RWPE2 (cell line): ENCODE data around the gene WIPF2.

Experiments used
- ATAC-seq: fragments of 200-7000 bp; cut with Tn5 transposase; 3 replicates; pipeline ENCODE4 v1.9.1; 2021; ENCODE audit warnings: low read depth
- DNase-seq: peaks from one replicate; pipeline ENCODE4 v3.0.0-alpha.2; 2020; ENCODE audit warnings: low spot score
- H3K27ac ChIP-seq: fragments of 450-650 bp; 2 replicates; pipeline ENCODE4 v1.5.1; 2017; ENCODE audit warnings: mild to moderate bottlenecking; ENCODE audit not compliant: poor library complexity, severe bottlenecking
- H3K27me3 ChIP-seq: fragments of 250-450 bp; sonication (Bioruptor Pico); 2 replicates; pipeline ENCODE4 v1.5.1; 2021; ENCODE audit warnings: mild to moderate bottlenecking, moderate library complexity; ENCODE audit not compliant: insufficient read depth, poor library complexity, severe bottlenecking
- H3K36me3 ChIP-seq: fragments of 250-450 bp; sonication (Bioruptor Pico); 2 replicates; pipeline ENCODE4 v1.5.1; 2020; ENCODE audit warnings: low read depth, mild to moderate bottlenecking, moderate library complexity
- H3K4me1 ChIP-seq: fragments of 250-450 bp; sonication (Bioruptor Pico); 2 replicates; pipeline ENCODE4 v1.5.1; 2021; ENCODE audit warnings: mild to moderate bottlenecking, moderate library complexity; ENCODE audit not compliant: insufficient read depth, poor library complexity, severe bottlenecking
- H3K4me3 ChIP-seq: fragments of 250-450 bp; sonication (Bioruptor Pico); 2 replicates; pipeline ENCODE4 v1.5.1; 2021; ENCODE audit warnings: mild to moderate bottlenecking, moderate library complexity; ENCODE audit not compliant: severe bottlenecking
- H3K9me3 ChIP-seq: fragments of 250-450 bp; sonication (Bioruptor Pico); 2 replicates; pipeline ENCODE4 v1.5.1; 2021; ENCODE audit warnings: mild to moderate bottlenecking, moderate library complexity; ENCODE audit not compliant: severe bottlenecking
- TF ChIP-seq, protein P1 (sequence below): fragments of 450-650 bp; IDR thresholded peaks from one replicate; pipeline ENCODE4 v1.5.1; 2017; ENCODE audit warnings: mild to moderate bottlenecking, moderate library complexity; ENCODE audit not compliant: poor library complexity, severe bottlenecking

Gene WIPF2

DNA sequence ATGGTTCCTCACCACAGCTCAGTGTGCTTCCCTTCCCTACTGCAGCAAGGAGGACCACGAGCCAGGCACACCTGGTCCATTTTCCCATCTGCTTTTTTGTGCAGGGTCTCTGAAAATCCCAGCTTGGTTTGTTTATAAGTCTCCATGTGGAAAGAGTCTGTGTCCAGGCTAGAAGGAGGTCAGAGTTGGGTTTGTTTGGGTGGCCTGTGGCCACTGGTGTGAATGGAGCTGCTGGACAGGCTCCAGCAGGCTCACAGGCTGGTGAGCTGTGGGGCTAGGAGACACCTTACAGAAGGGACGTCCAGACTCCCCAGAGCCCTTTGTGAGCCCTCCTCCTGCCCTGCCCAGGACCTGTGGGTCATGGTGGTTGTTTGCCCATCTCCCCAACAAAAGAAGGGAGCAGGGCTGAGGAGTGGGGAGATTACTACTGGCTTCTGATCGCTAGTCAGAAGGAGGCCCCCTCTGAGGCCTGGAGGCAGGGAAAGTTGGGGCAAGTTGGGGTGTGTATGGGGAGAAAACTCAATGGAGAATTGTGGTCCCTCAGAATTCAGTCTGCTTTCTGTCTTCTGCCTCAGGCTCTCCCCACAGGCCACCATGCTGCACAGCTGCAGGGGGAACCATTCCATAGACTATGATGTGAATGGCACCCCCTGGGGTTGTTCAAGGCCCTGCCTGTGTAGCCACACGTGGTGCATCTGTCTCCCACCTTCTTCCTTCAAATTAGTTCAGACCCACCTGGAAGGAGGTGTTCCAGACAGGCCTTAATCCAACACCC, 94.0 kb downstream of the WIPF2 start:
- DNase-seq = no peak
- ATAC-seq = no peak
- no peak overlapping the region for H3K4me3 ChIP-seq
- H3K27me3 ChIP-seq = no peaks in the 10 kb centered on the region
- peak overlapping the region; percentile 97 for H3K27ac ChIP-seq
- no peaks in the 10 kb centered on the region for H3K9me3 ChIP-seq
- H3K36me3 ChIP-seq = no peaks in the 10 kb centered on the region
- TF ChIP-seq, protein P1, sequence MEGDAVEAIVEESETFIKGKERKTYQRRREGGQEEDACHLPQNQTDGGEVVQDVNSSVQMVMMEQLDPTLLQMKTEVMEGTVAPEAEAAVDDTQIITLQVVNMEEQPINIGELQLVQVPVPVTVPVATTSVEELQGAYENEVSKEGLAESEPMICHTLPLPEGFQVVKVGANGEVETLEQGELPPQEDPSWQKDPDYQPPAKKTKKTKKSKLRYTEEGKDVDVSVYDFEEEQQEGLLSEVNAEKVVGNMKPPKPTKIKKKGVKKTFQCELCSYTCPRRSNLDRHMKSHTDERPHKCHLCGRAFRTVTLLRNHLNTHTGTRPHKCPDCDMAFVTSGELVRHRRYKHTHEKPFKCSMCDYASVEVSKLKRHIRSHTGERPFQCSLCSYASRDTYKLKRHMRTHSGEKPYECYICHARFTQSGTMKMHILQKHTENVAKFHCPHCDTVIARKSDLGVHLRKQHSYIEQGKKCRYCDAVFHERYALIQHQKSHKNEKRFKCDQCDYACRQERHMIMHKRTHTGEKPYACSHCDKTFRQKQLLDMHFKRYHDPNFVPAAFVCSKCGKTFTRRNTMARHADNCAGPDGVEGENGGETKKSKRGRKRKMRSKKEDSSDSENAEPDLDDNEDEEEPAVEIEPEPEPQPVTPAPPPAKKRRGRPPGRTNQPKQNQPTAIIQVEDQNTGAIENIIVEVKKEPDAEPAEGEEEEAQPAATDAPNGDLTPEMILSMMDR = no peak
- H3K4me1 ChIP-seq = peaks cover 77% of the 10 kb centered on the region

- Histone ChIP-seq H3K4me1 (peaks cover 72% of the 10 kb centered on the region), H3K27me3 (no peaks in the 10 kb centered on the region), H3K4me3 (no peak overlapping the region), H3K9me3 (no peaks in the 10 kb centered on the region), H3K27ac (peak overlapping the region; percentile 97), H3K36me3 (no peaks in the 10 kb centered on the region)
- no peak for DNase-seq
- TF ChIP-seq, protein P1 = no peak
- peak; percentile 2; the same call in 1 of the 3 replicates for ATAC-seq
These were observed 94.8 kb downstream of the WIPF2 start for GRCh38 chr17:40313668-40314583.

DNA sequence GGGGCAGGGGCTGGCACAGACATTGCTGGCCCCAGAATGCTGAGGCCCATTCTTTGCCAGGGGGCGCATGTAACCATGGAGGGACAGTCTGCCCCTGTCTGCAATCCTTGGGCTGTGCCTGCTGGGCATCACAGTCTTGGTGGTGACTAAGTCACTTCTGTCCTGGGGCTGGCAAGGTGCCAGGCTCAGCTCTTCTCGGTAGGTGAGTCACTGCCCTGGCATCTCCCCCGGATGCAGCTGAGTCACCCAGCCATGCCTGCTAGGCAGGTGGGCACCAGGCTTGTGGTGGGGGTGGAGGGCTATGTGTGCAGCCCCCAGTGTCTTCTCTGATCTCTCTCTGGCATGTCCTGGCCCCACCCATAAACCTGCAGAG, 95.5 kb downstream of the WIPF2 start:
- DNase-seq (peak; percentile 98), ATAC-seq (peak; percentile 31)
- no peaks in the 10 kb centered on the region for H3K36me3 ChIP-seq
- no peaks in the 10 kb centered on the region for H3K9me3 ChIP-seq
- peak overlapping the region; percentile 97 for H3K27ac ChIP-seq
- no peaks in the 10 kb centered on the region for H3K27me3 ChIP-seq
- H3K4me1 ChIP-seq = peaks cover 72% of the 10 kb centered on the region
- no peak overlapping the region for H3K4me3 ChIP-seq
- TF ChIP-seq, protein P1 = no peak

GRCh38 chr17:40315206-40315605, 96.1 kb downstream of the WIPF2 start:
- no peaks in the 10 kb centered on the region for H3K27me3 ChIP-seq
- H3K27ac ChIP-seq = peak overlapping the region; percentile 97
- ATAC-seq (no peak), DNase-seq (no peak)
- H3K4me1 ChIP-seq = peaks cover 71% of the 10 kb centered on the region
- H3K4me3 ChIP-seq = no peak overlapping the region
- no peaks in the 10 kb centered on the region for H3K36me3 ChIP-seq
- H3K9me3 ChIP-seq = no peaks in the 10 kb centered on the region
- TF ChIP-seq, protein P1 = no peak
